HG03175 (cell line): ENCODE results near the gene HM13.
"Not testable (repeated sequence)": the region's sequence is repeated elsewhere in the genome, so short reads cannot be mapped to it uniquely, and the experiment has no call there.

Source experiments
- ATAC-seq: cut with Tn5 transposase; IDR thresholded peaks from one replicate; pipeline ENCODE4 v1.9.1; 2021; ENCODE audit warnings: mild to moderate bottlenecking, moderate library complexity; ENCODE audit not compliant: unreplicated experiment

The HM13 gene

GRCh38 chr20:31565699-31566318, 51.6 kb downstream of the HM13 start:
- ATAC-seq, result no peak

- ATAC-seq, result no peak
Measured at GRCh38 chr20:31566319-31566657, 52.0 kb downstream of the HM13 start.

DNA sequence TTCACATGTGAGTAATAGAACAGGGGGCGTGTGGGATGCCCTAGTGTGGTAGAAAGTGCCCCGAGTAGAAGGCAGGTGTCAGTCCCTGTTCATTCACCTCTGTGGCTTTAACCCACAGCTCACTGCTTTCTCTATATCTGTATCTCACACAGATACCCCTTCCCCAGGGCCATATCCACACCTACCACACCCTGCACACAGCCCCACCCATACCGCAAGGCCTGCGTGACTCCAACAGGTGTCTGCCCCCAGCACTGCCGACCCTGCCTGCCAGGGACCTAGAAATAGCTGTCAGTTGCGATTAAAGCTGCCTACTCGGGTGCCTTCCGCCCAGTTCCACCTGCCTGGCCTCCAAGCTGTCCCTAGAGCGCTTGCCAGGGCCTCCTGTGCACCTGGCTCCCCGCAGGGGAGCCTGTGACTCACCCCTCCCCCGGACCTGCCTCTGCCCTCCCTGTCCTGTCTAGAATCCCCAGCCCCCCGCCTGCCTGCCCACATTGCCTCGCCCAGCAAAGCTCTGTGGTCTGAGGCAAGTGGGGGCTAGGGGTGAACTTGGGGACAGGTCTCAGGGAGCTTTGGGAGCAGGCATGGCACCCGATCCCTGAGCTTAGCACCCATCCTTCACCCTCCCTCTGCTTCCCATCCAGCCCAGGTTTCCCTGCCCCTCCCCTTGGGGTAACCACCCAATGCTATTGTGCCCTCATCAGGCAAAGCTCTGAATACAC, 52.6 kb downstream of the HM13 start:
- no peak for ATAC-seq

DNA sequence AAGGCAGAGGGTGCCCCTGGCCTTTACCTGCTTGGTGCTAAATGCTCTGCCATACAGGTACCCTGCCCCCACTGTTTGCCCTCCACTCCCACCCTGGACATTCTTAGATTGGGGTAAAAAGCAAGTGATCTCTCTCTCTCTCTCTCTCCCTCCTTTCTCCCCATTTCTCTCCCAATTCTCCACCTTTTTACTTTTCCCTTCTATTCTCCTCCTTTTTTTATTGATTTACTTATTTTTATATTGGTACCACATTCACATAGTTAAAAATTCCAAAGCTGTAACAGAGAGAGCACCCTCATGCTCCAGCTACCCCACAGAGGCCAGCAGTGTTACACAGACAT, 53.1 kb downstream of the HM13 start:
- ATAC-seq, result no peak

DNA sequence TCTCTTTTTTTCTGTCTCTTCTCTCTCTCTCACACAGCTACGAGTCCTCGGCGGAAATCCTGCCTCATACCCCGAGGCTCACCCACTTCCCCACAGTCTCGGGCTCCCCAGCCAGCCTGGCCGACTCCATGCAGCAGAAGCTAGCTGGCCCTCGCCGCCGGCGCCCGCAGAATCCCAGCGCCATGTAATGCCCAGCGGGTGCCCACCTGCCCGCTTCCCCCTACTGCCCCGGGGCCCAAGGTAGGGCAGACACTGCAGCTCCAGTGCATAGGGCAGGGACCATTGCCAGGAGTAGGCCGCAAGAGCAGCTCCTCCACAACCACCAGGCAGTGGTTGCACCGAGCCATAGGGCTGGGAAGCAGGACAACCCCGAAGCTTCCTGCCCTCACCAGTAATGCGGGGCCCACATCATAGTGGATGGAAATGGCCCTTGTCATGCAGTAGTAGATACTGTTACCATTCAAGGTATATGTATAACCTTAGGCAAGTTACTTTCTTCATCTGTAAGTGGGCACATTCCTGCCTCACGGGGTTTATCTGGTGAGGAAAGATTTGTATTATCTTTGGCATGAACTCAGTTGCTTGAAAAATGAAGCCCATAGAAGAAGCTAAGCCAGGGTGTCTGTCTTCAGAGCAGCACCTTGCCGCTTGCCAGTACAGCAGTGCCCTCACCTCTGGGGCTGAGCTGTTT, 53.9 kb downstream of the HM13 start:
- no peak for ATAC-seq

DNA sequence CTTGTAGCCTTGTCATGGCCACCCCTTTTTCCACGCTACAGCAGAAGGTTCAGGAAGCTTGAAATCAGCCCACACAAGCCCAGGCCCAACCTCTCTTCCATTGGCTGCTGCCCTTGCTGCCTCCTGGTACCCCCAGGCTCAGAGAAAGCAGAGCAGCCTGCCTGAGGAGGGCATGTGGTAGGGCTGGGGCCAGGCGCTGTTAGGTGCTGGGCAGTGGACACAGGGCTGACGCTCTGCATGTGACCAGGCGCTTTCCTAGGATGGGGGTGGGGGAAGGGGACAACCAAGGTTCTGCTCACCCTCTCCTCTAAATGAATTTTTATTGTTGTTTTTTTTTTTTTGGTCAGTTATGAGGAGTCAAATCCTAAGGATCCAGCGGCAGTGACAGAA, 54.5 kb downstream of the HM13 start:
- ATAC-seq, result no peak

DNA sequence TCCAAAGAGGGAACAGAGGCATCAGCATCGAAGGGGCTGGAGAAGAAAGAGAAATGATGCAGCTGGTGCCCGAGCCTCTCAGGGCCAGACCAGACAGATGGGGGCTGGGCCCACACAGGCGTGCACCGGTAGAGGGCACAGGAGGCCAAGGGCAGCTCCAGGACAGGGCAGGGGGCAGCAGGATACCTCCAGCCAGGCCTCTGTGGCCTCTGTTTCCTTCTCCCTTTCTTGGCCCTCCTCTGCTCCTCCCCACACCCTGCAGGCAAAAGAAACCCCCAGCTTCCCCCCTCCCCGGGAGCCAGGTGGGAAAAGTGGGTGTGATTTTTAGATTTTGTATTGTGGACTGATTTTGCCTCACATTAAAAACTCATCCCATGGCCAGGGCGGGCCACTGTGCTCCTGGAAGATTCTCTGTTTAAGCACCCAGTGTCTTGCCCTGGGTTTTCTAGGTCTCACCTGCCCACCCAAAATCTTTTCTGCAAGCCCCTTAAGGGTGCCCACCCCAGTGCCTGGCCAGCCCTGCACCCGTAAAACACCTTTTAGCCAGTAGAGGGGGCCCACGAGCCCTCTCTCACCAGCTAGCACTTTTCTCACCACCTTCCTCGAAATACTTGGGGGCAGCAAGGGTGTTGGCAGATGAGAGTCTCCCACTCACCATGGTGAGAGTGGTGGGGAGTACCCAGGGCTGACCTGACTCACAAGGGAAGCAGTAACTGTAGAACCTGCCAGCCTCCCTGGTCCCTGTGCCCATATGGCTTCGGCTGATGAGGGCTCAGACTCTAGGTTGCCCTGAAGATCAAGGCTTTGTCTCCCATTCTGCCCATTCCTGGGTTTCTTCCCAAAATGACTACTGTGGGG, 55.1 kb downstream of the HM13 start:
- ATAC-seq, result no peak

GRCh38 chr20:31570021-31570463, 55.8 kb downstream of the HM13 start:
- no peak for ATAC-seq

DNA sequence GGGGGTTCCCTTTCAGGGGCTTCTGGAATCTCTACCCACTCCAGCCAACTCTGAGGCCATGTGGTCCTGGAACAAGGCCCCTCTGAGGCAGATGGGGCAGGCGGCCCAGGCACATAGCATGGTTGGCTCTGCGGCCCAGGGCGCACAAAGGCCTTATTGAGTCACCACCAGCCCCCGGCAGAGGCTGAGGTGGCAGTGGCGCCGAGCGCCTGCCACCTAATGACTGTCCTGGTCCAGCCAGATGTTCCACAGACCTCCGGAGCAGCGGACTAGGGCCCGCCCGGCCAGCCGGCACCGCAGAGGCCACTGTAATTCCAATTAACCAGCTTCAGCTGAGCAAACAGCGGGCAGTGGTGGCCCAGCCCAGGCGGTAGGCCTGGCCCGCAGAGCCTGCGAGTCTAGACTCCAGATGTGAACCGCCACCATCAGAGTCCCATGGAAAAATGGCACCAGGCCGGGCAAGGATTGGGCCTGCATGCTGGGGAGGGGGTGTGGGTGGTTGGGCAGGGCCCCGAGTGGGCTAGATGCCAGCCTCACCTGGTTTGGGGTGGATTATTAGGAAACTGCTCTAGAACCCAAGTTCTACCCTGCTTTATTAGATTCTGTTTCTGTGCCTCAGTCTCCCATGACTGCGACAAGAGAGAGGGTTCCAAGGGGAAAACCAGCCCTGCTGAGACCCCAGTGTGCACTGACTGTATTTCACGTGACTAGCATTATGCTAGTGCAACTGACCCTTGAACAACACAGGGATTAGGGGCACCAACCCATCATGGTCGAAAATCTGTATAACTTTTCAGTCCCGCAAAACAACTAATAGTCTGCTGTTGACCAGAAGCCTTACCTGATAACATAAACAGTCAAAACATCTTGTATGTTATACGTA, 56.7 kb downstream of the HM13 start:
- ATAC-seq, result no peak

DNA sequence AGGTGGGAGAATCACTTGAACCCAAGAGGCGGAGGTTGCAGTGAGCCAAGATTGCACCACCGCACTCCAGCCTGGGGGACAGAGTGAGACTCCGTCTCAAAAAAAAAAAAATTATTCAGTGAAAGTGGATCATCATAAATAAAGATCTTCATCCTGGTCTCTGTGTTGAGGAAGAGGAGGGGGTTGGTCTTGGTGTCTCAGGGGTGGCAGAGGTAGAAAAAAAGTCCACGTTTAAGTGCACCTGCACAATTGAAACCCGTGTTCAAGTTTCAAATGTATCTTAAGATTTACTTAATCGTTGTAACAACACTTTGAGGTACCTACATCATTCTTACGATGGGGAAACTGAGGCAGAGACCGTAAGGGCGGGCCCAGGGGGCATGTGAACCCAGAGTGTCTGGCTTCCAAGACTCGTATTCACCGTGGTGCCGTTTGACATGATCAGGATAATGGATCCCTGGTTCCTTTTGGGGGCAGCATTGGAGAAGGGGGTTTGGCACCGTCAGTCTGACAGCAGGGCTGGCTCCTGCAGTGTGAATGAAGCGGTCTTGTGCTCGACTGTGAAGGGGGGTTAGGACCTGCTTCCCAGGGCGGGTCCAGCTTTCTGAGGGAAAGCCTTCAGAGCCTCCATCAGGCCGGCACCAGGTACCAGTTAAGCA, 57.9 kb downstream of the HM13 start:
- no peak for ATAC-seq

- peak; percentile 86 for ATAC-seq
Measured at GRCh38 chr20:31572701-31573554, 58.7 kb downstream of the HM13 start.

DNA sequence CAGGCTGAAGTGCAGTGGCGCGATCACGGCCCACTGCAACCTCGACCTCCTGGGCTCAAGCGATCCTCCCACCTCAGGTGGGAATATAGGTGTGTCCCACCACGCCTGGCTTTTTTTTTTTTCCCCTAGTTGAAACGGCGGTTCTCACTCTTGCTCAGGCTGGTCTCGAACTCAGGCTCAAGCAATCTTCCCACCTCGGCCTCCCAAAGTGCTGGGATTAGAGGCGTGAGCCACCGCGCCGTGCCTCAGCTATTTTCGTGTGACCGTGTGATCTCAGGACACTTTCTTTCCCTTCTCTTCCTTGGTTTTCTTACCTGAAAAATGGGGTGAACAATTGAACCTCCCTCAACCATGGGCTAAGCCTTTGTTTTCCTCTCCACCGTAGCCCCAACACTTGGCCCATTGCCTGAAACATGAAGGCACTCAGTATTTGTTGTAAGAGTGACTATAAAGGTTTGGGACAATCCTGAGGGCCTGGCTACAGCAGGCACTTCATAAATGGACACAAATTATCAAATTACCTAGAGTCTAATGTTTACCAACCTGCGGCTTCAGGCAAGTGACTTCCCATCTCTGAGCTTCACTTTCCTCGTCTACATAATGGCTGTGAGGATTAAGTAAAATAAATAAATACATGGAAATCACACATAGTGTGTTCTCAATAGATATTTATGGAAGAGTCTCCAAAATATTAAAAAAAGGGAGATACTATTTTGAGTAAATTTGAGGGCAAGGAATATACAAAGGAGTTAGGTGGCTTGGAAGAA, 59.5 kb downstream of the HM13 start:
- peak; percentile 8 for ATAC-seq

DNA sequence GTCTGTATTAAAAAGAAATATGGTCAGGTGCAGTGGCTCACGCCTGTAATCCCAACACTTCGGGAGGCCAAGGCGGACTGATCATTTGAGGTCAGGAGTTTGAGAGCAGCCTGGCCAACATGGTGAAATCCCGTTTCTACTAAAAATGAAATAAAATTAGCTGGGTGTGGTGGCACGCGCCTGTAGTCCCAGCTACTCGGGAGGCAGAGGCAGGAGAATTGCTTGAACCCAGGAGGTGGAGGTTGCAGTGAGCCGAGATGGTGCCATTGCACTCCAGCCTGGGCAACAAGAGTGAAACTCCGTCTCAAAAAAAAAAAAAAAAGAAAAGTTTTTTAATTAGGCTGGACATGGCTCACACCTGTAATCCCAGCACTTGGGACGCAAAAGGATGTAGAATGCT, 60.7 kb downstream of the HM13 start:
- not testable (repeated sequence) for ATAC-seq

DNA sequence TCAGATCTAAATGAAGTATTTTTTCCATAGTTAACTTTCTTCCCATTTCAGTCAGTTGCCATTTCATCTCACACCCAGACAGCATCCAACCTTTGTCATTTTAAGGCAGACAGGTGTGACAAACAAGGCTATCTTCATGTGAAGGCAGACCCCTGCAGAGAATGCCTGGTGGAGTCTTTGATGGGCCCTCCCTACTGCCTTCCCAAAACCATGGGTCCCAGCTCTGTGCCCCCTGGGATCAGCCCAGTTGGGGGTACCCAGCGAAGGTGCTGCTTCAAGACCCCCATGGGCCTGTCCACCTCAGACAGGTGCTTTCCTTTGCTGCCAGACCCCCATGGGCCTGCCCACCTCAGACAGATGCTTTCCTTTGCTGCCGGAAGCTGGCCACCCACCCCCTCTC, 62.5 kb downstream of the HM13 start:
- ATAC-seq, result no peak

GRCh38 chr20:31577194-31577593, 63.0 kb downstream of the HM13 start:
- ATAC-seq, result no peak

DNA sequence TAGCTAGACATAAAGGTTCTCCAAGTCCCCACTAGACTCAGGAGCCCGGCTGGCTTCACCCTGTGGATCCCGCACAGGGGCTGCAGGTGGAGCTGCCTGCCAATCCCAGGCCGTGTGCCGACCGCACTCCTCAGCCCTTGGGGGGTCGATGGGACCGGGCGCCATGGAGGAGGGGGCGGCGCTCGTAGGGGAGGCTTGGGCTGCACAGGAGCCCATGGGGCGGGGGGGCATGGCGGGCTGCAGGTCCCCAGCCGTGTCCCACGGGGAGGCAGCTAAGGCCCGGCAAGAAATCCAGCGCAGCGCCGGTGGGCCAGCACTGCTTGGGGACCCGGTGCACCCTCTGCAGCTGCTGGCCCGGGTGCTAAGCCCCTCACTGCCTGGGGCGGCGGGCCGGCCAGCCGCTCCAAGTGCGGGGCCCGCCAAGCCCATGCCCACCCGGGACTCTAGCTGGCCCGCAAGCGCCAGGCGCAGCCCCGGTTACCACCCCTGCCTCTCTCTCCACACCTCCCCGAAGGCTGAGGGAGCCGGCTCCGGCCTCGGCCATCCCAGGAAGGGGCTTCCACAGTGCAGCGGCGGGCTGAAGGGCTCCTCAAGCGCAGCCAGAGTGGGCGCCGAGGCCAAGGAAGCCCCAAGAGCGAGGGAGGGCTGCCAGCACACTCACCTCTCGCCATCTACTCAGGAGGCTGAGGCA, 64.4 kb downstream of the HM13 start:
- ATAC-seq, result no peak

GRCh38 chr20:31579245-31579644, 65.0 kb downstream of the HM13 start:
- ATAC-seq, result no peak
